GM12892 (cell line): Measurements from ENCODE around the gene OVCH2.

ENCODE experiments used
- POLR2A ChIP-seq: IDR thresholded peaks from 2 replicates; pipeline ENCODE4 v1.6.1; 2011; ENCODE audit warnings: low read depth, low read length, control low read depth
- POLR2AphosphoS5 ChIP-seq: IDR thresholded peaks from 2 replicates; pipeline ENCODE4 v1.6.1; 2011; ENCODE audit warnings: low read depth, low read length, control low read depth

- TF ChIP-seq POLR2A = no peak
- TF ChIP-seq POLR2AphosphoS5 = no peak
Observed at GRCh38 chr11:7651700-7652099, 54.6 kb downstream of the OVCH2 start.
